Measurements from ENCODE around the gene TGFA.

Gene TGFA

GRCh38 chr2:70494293-70494886, 59.2 kb downstream of the TGFA start:
- Histone ChIP-seq H3K4me1 (ENCODE audit: control insufficient read depth in 1 of 2, insufficient read depth in 2 of 2, low read length in 2 of 2) (no peaks in the 10 kb centered on the region), H3K27me3 (ENCODE audit: low read depth, low read length) (no peaks in the 10 kb centered on the region), H3K27ac (ENCODE audit: low read length) (no peak overlapping the region), H3K9me3 (ENCODE audit: control insufficient read depth in 1 of 2, low read length in 2 of 2) (no peaks in the 10 kb centered on the region), H3K36me3 (ENCODE audit: control insufficient read depth in 1 of 2, insufficient read depth in 2 of 2, low read length in 2 of 2) (no peaks in the 10 kb centered on the region), H3K4me3 (ENCODE audit: low read depth in 1 of 2, low read length in 2 of 2) (no peak overlapping the region)

DNA sequence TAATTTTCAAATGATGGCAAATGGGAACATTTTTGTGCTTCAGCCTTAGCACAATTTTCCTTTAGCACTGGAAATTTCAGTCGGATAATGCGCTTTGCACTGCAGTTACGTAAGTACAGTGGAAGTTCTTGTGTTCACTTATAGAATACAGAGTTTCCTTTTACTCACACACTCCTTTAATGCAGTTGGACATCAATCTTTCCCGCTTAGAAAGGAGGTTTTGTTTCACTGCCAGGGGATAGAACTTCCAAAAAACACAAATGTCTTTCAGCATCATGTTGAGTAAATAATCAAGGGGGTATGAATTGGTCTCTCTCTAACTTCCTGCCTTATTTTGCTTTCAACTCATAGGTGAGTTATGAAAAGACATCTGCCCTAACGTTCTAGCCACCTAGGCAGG, 63.2 kb downstream of the TGFA start:
- Histone ChIP-seq H3K9me3 (ENCODE audit: control insufficient read depth in 1 of 2, low read length in 2 of 2) (no peaks in the 10 kb centered on the region), H3K4me3 (ENCODE audit: low read depth in 1 of 2, low read length in 2 of 2) (no peak overlapping the region), H3K27me3 (ENCODE audit: low read depth, low read length) (no peaks in the 10 kb centered on the region), H3K27ac (ENCODE audit: low read length) (no peak overlapping the region), H3K4me1 (ENCODE audit: control insufficient read depth in 1 of 2, insufficient read depth in 2 of 2, low read length in 2 of 2) (no peaks in the 10 kb centered on the region), H3K36me3 (ENCODE audit: control insufficient read depth in 1 of 2, insufficient read depth in 2 of 2, low read length in 2 of 2) (no peaks in the 10 kb centered on the region)

- no peak overlapping the region for H3K4me3 ChIP-seq (ENCODE audit: low read depth in 1 of 2, low read length in 2 of 2)
- H3K27me3 ChIP-seq (ENCODE audit: low read depth, low read length), result no peaks in the 10 kb centered on the region
- no peaks in the 10 kb centered on the region for H3K4me1 ChIP-seq (ENCODE audit: control insufficient read depth in 1 of 2, insufficient read depth in 2 of 2, low read length in 2 of 2)
- no peaks in the 10 kb centered on the region for H3K36me3 ChIP-seq (ENCODE audit: control insufficient read depth in 1 of 2, insufficient read depth in 2 of 2, low read length in 2 of 2)
- no peaks in the 10 kb centered on the region for H3K9me3 ChIP-seq (ENCODE audit: control insufficient read depth in 1 of 2, low read length in 2 of 2)
- no peak overlapping the region for H3K27ac ChIP-seq (ENCODE audit: low read length)
Measured at GRCh38 chr2:70489165-70489564, 64.5 kb downstream of the TGFA start.

DNA sequence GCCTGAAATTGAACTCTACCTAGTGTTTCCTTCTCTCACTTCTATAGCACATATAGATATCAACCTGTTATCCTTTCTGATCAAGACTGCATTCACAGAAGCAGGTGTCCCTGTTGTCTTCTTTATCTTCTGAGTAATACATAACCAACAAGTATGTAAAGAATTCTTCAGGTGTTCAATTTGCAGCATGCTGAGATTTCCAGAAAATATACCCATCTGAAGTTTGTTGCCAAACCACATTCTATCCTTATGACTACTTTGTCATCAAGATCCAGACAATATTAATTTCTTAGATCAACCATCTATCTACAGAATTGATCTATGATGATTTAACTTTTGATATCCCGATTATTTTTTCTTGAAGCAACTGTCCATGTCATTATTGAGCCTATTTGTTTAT, 69.5 kb downstream of the TGFA start:
- Histone ChIP-seq H3K9me3 (ENCODE audit: control insufficient read depth in 1 of 2, low read length in 2 of 2) (peaks cover 0 to 3% of the 10 kb centered on the region in 2 donors), H3K27me3 (ENCODE audit: low read depth, low read length) (no peaks in the 10 kb centered on the region), H3K36me3 (ENCODE audit: control insufficient read depth in 1 of 2, insufficient read depth in 2 of 2, low read length in 2 of 2) (no peaks in the 10 kb centered on the region), H3K4me1 (ENCODE audit: control insufficient read depth in 1 of 2, insufficient read depth in 2 of 2, low read length in 2 of 2) (no peaks in the 10 kb centered on the region), H3K27ac (ENCODE audit: low read length) (no peak overlapping the region), H3K4me3 (ENCODE audit: low read depth in 1 of 2, low read length in 2 of 2) (no peak overlapping the region)

- Histone ChIP-seq H3K4me1 (ENCODE audit: control insufficient read depth in 1 of 2, insufficient read depth in 2 of 2, low read length in 2 of 2) (no peaks in the 10 kb centered on the region), H3K27ac (ENCODE audit: low read length) (no peak overlapping the region), H3K4me3 (ENCODE audit: low read depth in 1 of 2, low read length in 2 of 2) (no peak overlapping the region), H3K9me3 (ENCODE audit: control insufficient read depth in 1 of 2, low read length in 2 of 2) (peaks cover 0 to 3% of the 10 kb centered on the region in 2 donors), H3K36me3 (ENCODE audit: control insufficient read depth in 1 of 2, insufficient read depth in 2 of 2, low read length in 2 of 2) (no peaks in the 10 kb centered on the region), H3K27me3 (ENCODE audit: low read depth, low read length) (no peaks in the 10 kb centered on the region)
Measured at GRCh38 chr2:70482401-70482800, 71.2 kb downstream of the TGFA start.

DNA sequence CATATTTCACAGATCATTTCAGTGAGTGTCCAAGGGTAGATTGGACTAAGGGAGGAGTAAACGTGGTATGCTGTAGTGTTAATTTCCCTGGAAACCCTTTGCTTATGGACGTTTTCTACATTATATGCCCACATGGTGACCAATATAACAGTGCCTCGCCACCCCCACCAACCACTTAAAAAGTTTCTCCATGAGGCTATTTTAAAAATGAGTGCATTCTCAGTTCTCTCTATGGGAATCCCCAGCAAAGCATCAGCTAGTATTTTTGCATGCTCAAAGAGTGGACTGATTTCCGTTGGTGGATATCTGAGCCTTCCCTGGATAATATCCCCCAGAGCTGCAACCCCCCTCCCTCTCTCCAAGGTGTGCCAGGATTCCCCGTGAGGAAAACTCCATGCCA, 73.2 kb downstream of the TGFA start:
- Histone ChIP-seq H3K36me3 (ENCODE audit: control insufficient read depth in 1 of 2, insufficient read depth in 2 of 2, low read length in 2 of 2) (no peaks in the 10 kb centered on the region), H3K4me1 (ENCODE audit: control insufficient read depth in 1 of 2, insufficient read depth in 2 of 2, low read length in 2 of 2) (no peaks in the 10 kb centered on the region), H3K27ac (ENCODE audit: low read length) (no peak overlapping the region), H3K9me3 (ENCODE audit: control insufficient read depth in 1 of 2, low read length in 2 of 2) (peaks cover 0 to 3% of the 10 kb centered on the region in 2 donors), H3K27me3 (ENCODE audit: low read depth, low read length) (no peaks in the 10 kb centered on the region), H3K4me3 (ENCODE audit: low read depth in 1 of 2, low read length in 2 of 2) (no peak overlapping the region)

DNA sequence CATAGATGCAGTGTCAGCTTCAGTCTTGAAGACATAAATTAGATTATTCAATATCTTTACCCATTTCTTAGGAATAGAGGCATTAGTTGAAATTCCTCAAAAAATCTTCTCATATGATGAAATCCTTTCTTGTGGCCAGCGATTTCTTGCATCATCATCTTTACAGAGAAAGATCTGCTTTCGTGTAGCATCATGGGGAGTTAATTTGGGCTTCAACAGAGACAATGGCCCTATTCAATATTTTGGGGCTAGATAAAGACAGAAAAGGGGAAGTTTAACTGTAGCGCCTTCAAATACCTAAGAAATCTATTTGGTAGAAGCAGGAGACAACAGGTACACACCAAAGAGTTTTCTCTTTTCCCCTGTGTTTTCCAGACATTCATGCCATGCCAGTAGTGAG, 73.8 kb downstream of the TGFA start:
- Histone ChIP-seq H3K4me1 (ENCODE audit: control insufficient read depth in 1 of 2, insufficient read depth in 2 of 2, low read length in 2 of 2) (no peaks in the 10 kb centered on the region), H3K4me3 (ENCODE audit: low read depth in 1 of 2, low read length in 2 of 2) (no peak overlapping the region), H3K9me3 (ENCODE audit: control insufficient read depth in 1 of 2, low read length in 2 of 2) (peaks cover 0 to 3% of the 10 kb centered on the region in 2 donors), H3K27me3 (ENCODE audit: low read depth, low read length) (no peaks in the 10 kb centered on the region), H3K36me3 (ENCODE audit: control insufficient read depth in 1 of 2, insufficient read depth in 2 of 2, low read length in 2 of 2) (no peaks in the 10 kb centered on the region), H3K27ac (ENCODE audit: low read length) (no peak overlapping the region)

DNA sequence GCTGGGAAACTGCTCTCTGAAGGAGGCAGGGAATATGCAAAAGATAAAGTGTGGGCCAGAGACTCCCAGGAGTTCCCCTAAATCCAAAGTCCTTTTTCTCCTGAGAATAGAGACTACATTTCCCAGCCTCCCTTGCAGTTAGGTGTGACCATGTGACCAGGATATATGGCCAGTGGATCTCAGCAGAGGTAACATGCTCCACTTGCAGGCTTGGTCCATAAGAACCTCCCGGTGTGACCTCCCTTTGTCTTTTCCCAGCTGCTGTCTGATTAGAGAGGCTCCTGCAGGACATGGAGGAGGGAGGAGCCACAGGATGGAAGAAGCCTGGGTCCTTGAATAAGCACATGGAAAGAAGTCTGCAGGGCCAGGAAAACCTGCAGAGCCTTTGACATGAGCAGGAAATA, 76.2 kb downstream of the TGFA start:
- Histone ChIP-seq H3K36me3 (ENCODE audit: control insufficient read depth in 1 of 2, insufficient read depth in 2 of 2, low read length in 2 of 2) (no peaks in the 10 kb centered on the region), H3K9me3 (ENCODE audit: control insufficient read depth in 1 of 2, low read length in 2 of 2) (peaks cover 0 to 3% of the 10 kb centered on the region in 2 donors), H3K27me3 (ENCODE audit: low read depth, low read length) (no peaks in the 10 kb centered on the region), H3K4me1 (ENCODE audit: control insufficient read depth in 1 of 2, insufficient read depth in 2 of 2, low read length in 2 of 2) (no peaks in the 10 kb centered on the region), H3K4me3 (ENCODE audit: low read depth in 1 of 2, low read length in 2 of 2) (no peak overlapping the region), H3K27ac (ENCODE audit: low read length) (no peak overlapping the region)

- H3K27me3 ChIP-seq (ENCODE audit: low read depth, low read length), result no peaks in the 10 kb centered on the region
- no peak overlapping the region for H3K27ac ChIP-seq (ENCODE audit: low read length)
- H3K36me3 ChIP-seq (ENCODE audit: control insufficient read depth in 1 of 2, insufficient read depth in 2 of 2, low read length in 2 of 2), result no peaks in the 10 kb centered on the region
- H3K9me3 ChIP-seq (ENCODE audit: control insufficient read depth in 1 of 2, low read length in 2 of 2), result no peaks in the 10 kb centered on the region
- no peaks in the 10 kb centered on the region for H3K4me1 ChIP-seq (ENCODE audit: control insufficient read depth in 1 of 2, insufficient read depth in 2 of 2, low read length in 2 of 2)
- no peak overlapping the region for H3K4me3 ChIP-seq (ENCODE audit: low read depth in 1 of 2, low read length in 2 of 2)
Measured at GRCh38 chr2:70475266-70475665, 78.4 kb downstream of the TGFA start.

- H3K27me3 ChIP-seq (ENCODE audit: low read depth, low read length), result no peaks in the 10 kb centered on the region
- no peaks in the 10 kb centered on the region for H3K4me1 ChIP-seq (ENCODE audit: control insufficient read depth in 1 of 2, insufficient read depth in 2 of 2, low read length in 2 of 2)
- H3K4me3 ChIP-seq (ENCODE audit: low read depth in 1 of 2, low read length in 2 of 2), result no peak overlapping the region
- H3K9me3 ChIP-seq (ENCODE audit: control insufficient read depth in 1 of 2, low read length in 2 of 2), result no peaks in the 10 kb centered on the region
- no peaks in the 10 kb centered on the region for H3K36me3 ChIP-seq (ENCODE audit: control insufficient read depth in 1 of 2, insufficient read depth in 2 of 2, low read length in 2 of 2)
- no peak overlapping the region for H3K27ac ChIP-seq (ENCODE audit: low read length)
Measured at GRCh38 chr2:70474256-70474848, 79.3 kb downstream of the TGFA start.

DNA sequence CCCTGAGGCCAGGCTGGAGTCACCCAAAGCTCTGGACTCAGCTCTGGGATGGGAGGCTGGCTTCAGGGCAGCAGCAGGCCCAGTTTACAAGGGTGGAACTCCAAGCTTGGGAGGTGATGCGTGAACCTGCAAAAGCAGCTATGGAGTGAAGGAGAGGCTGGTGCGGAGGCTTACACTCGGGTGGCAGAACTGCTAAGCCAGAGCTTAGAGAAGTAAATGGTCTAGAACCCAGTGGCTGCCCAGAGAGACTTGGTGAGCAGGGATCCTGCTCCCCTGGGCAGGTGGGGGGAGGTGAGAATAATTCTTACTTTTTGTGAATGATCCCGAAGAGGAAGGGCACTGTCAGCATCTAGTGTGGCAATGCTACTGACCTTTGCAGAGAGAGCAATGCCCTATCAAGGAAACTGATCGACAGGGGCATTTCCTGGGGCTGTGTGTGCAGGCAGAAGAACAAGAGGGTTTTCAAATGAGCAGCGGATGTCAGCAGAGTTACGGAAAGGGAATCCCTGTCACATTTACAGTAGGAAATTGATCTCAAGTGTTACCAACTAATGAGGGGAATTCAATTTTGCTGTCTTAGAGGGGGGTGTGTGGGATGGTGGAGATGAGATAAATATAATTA, 80.4 kb downstream of the TGFA start:
- Histone ChIP-seq H3K4me3 (ENCODE audit: low read depth in 1 of 2, low read length in 2 of 2) (no peak overlapping the region), H3K36me3 (ENCODE audit: control insufficient read depth in 1 of 2, insufficient read depth in 2 of 2, low read length in 2 of 2) (no peaks in the 10 kb centered on the region), H3K4me1 (ENCODE audit: control insufficient read depth in 1 of 2, insufficient read depth in 2 of 2, low read length in 2 of 2) (no peaks in the 10 kb centered on the region), H3K27me3 (ENCODE audit: low read depth, low read length) (no peaks in the 10 kb centered on the region), H3K27ac (ENCODE audit: low read length) (no peak overlapping the region), H3K9me3 (ENCODE audit: control insufficient read depth in 1 of 2, low read length in 2 of 2) (no peaks in the 10 kb centered on the region)
